ENCODE results near the gene PRR15L.

- TF ChIP-seq CTCF (optimal IDR thresholded peaks at IDR 0.05 in 1 of 3, IDR thresholded peaks at IDR 0.05 in 1 of 3, conservative IDR thresholded peaks at IDR 0.05 in 1 of 3; ENCODE audit: extremely low read depth in 1 of 3, insufficient read depth in 2 of 3, low read length in 3 of 3), result no peak
- TF ChIP-seq EZH2 (IDR thresholded peaks at IDR 0.05; ENCODE audit: low read length), result no peak
Measured at GRCh38 chr17:47952171-47953021, 5.3 kb downstream of the PRR15L start.
